T-helper 1 cell treated with Interleukin-12 subunit alpha and Interleukin-12 subunit beta and Interleukin-4 antibody, amounts not matched to agents 30 ng/mL and 1 ng/mL, for 36 hours (primary cell): ENCODE results near the gene KMO. TPM values are rescaled to one million over a fixed set of nuclear protein-coding genes. Genes with fewer than 3 reads are reported as not detected.

Experiments
- intact Hi-C: fragments of 100-400 bp; cut with micrococcal nuclease; formaldehyde crosslinking; loops from one replicate; pipeline ENCODE4 v1.15.1; 2024
- total RNA-seq: library from RNA; stranded (reverse); gene quantifications from 2 replicates; pipeline ENCODE4 v1.2.3, GENCODE V29; 2022

The KMO gene
- total RNA-seq, 1 donor from 2014 or later, result not detected

DNA sequence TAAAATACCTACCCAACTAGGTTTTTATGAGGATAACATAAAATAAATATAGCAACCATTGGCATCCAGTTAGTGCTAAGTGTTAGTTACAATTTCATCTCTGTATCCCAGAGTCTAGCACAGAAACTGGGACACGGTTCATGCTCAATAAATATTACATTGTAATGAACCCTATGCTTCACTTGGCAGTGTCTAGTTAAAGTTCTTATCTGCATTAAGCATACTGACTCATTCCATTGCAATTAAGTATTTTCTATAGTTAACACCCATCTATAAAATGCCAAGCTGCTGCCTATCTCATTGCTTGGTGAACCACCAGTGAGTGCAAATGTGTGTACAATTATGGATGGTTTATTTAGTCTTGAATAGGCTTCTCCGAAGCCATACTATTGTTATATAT is 92.8 kb downstream of the KMO start:
- intact Hi-C loops, result no loop called here

DNA sequence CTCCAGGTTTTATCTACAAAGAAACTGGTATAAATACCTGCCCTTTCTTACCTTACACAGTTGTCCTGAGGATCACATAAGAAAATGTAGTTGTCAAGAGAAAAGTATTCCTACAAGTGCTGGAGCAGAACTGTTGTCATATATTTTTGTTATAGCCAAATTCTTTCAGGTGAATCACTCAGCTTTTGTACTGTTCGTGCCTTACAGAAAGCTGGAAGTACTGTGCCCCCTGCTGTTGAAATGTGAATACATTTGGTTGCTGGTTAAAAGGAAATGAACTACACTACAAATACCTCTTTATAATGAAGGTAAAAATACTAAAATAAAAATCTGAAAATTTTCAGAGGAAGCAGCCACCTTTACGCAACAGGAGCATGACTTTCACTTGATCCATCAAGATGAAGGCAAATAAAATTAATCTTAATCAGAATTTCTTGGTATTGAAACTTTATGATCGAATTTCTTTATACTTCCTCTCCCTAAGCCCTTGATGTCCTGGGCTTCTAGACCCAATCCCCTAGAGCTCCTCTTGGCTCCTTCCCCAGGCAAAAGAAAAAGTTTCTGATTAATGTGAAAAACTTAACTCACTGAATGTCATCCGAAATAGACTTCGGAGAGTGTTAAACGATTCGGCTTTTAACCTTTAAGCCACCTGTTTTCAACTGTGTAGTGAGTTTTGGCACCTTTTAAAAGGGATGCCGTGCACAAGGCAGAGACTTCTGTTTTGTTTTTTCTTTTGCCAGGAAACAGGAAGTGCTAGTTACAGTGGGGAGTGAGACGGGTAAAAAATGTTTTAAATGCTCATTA is 95.5 kb downstream of the KMO start:
- intact Hi-C loops, result loop anchor here (1.0 kb wide), 5 partner anchors 13 to 108 kb away; partner anchors contain the start of genes CHML, FH and OPN3

DNA sequence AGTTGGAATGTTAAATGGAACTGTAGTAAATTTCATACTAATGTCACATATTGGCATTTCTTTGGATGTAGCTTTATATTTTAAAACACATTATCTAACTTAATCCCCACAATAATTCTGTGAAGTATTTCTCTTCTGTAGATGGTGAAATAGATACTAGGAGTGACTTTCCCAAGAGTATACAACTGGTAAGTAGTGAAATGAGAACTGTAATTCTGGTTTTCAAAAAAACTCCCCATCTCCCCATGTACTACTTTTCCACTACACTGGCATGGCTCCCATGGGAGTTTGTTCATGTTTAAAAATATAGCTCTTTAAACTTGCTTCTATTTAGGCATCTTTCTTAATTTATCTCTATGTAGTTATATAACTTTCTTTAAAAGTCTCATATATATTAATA is 97.8 kb downstream of the KMO start:
- intact Hi-C loops, result loop anchor here (10.0 kb wide), 1 partner anchor 1915 kb away; no protein-coding TSS in a partner anchor

DNA sequence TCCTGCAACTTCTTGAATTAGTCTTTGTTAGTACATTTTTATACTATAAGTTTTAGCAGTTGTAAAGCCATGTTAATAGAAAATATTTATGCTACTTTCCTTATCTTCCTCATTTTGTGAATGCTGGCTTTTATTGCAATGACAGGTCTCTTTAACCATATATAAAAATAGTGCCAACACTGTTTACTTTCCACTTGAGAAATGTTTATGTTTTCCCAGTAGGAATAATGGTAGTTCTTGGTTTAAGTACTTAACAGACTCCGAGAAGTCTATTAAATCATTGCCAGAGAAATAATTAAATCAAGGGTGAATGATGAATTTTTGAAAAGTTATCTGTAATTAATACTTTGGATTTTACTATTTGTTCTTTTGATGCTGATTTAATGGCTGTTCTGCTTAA is 98.3 kb downstream of the KMO start:
- intact Hi-C loops, result loop anchor here (10.0 kb wide), 1 partner anchor 1916 kb away; no protein-coding TSS in a partner anchor

DNA sequence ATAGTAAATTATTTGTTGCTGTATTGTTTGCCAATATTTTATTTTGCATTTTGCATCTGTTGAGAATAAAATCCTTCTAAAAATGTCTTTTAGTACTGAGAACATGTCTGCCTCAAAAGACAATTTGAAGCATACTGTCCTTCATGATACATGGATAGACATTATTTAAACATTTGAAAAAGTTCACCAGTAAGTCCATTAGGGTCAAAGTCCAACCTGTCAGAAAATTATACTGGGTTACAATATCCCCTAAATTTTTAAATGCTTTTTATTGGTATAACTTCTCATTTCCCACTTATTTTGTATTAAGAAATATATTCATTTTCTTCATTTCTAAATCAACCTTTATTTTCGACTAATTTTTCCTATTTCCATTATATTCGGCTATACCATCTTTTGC is 98.7 kb downstream of the KMO start:
- intact Hi-C loops, result loop anchor here (10.0 kb wide), 1 partner anchor 1916 kb away; no protein-coding TSS in a partner anchor

DNA sequence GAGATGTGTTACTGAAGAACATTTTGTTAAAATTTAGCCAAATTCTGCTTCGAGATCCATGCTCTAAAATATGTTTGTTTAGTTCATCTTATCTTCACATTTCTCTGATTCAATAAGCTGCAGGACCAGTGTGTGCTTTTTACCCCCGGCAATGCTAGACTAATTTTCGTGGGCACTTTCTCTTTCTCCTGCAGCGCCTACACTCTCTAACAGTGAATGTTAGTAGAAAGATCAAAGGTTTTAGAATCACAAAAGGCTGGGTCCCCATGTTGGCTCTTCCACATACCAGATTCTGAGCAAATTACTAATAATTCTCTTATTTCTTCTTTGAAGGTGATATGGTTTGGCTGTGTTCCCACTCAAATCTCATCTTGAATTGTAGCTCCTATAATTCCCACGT is 99.5 kb downstream of the KMO start:
- intact Hi-C loops, result loop anchor here (10.0 kb wide), 1 partner anchor 1917 kb away; no protein-coding TSS in a partner anchor

DNA sequence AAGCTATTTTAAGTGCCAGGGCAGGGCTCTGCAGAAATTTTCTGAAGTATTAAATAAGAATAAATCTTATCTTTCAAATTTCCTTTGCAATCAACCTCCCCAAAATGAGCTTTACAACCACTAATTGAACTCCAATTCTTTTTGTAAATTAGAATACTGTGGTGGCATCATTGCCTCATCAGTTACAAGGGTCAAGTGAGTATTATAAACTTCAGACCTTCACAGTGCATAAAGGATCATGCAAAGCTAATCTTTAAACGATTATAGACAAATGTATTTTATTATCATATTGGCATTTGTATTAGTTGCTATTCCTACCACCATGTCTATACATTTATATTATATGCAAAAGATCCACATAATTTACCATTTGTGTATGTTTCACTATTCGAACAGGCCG is 100.8 kb downstream of the KMO start:
- intact Hi-C loops, result loop anchor here (10.0 kb wide), 1 partner anchor 1918 kb away; no protein-coding TSS in a partner anchor

DNA sequence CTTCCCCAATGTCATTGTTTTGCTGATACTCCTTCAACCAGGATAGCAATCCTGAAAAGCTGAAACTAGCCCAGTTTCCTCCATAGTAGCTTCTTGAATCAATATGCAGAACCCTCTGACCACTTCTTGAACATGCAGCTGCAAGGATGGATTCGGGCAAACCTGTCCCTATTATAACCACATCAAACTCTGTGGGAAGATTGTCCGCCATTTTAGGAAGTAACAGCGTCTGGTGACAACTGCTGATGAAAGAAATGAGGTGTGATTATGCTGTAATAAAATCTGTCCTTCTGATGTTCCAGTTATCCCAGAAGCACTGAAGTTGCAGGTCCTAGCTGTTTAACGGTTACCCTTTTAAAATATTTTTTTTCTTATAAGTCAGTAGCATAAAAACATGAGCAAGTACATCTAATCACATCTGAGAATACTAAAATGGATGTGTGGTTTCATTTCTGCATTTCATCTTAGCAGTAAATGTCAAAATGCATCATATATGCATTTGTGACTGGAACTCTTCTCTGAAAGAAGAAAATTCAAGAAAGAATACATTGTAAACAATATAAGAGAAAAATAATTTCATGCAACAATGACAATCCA is 103.5 kb downstream of the KMO start:
- intact Hi-C loops, result loop anchor here (10.0 kb wide), 1 partner anchor 1921 kb away; no protein-coding TSS in a partner anchor

DNA sequence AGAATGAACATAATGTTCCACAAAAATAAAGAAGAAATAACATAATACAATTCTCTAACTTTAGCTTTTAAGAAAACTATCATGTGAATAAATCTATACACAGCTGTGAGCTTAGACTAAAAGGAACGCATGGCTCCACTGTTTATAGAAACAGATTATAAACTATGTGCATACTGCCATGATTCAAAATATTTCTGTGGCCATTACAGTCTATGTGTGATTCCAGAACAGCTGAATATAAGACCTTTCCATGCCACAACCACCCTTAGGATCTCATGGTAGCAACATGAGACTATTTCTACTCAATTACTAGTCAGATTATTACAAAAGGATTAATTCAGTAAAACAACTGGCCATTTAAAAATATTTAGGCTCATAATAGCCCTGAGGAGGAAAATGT is 104.1 kb downstream of the KMO start:
- intact Hi-C loops, result loop anchor here (10.0 kb wide), 1 partner anchor 1921 kb away; no protein-coding TSS in a partner anchor

DNA sequence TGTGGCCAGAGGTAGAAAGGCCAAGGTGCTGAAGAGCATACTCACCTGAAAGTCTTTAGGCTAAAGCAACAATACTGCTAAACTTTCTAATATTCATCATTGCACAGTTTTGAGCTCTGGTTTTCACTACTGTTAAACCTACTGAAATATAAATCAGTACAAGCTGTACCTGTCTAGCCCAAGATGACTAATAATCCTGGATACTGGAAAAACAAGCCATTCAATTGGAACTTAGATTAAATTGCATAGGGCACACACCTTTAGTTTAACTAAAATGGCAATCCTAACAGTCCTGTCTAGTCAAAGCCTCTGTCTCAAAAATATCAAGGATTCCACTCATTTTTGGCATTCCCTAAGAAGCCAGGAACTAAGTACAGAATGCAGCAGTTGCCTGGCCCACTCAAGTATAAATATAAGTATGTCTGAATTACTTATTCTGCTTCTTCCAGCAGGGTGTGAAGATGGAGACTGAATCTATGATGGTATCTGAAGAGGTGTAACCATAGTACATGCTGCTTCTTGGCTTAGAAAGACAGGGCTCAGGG is 104.9 kb downstream of the KMO start:
- intact Hi-C loops, result loop anchor here (10.0 kb wide), 1 partner anchor 1922 kb away; no protein-coding TSS in a partner anchor

DNA sequence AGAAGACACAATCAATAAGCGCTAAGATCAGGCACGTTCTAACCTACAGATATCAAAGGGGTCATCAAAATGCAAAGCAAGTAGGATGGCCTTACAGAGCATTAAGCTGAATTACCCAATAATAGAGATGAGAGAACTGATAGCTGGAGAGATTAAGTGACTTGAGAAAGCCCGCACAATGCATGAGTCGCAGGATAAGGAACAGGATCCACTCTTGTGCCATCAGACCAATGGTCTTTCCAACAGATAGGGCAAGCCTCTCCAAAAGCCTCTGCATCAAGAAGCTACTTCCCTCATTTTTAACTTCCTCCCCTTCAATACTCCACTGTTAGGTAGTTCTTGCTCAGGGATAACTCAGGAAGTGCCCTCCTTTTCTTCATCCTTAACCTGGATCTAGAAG is 105.4 kb downstream of the KMO start:
- intact Hi-C loops, result loop anchor here (10.0 kb wide), 1 partner anchor 1923 kb away; no protein-coding TSS in a partner anchor

DNA sequence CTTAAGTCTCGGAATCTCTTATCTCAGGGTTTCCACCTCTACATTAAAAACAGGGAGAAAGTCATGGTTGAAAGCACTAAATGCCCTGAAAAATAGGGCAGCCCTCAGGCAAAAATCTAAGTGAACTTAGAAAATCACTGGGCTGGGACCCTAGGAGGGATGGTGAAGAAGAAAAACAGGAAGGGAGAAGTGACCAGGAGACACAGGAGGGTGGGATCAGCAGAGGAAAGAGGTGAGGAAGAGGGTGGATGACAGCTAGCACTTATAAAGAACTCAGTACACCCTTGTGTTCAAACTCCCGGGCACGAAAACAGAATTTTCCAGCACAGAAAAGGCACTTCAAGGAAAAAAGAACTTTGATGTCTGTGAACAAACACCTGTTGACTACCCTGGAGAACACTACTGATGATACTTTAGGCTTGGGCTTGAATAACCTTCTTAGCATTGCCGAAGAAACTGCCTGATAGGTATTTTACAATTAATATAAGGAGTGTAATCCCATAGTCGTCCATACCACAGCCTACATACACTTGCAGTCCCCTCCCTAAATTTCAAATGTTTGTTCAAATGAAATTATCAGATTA is 106.0 kb downstream of the KMO start:
- intact Hi-C loops, result loop anchor here (10.0 kb wide), 1 partner anchor 1923 kb away; no protein-coding TSS in a partner anchor

DNA sequence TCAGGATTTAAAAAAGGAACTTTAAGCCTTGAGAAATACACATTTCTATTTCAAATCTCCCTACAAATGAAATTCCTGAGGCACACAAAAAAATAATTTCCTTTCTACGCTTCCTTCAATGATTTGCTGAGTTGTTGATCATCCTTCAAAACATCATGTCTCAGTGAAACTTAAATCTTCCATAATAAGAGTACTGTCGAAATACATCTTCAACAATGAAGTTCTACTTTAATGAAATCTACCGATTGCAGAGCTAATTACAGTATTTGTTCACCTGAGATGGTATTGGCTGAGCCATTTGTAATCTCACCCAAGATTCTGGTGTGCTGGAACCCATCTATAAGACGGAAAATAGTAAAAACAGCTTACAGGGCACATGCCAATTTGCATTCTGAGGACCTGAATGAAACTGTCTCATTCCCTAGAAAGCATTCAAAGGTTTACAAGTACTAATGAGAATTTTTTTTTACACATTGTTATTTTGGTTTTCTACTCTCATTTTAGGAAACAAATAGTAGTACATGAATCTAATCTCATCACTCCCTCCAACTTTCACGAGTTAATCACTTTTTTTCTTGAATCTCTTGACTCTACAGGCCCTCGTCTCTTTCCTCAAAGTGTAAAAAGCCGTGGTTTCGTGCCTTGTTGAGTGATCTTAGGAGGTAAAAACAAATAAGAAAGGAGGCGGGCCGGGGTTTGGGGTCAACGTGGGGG is 106.9 kb downstream of the KMO start:
- intact Hi-C loops, result loop anchor here (10.0 kb wide), 1 partner anchor 1924 kb away; no protein-coding TSS in a partner anchor

DNA sequence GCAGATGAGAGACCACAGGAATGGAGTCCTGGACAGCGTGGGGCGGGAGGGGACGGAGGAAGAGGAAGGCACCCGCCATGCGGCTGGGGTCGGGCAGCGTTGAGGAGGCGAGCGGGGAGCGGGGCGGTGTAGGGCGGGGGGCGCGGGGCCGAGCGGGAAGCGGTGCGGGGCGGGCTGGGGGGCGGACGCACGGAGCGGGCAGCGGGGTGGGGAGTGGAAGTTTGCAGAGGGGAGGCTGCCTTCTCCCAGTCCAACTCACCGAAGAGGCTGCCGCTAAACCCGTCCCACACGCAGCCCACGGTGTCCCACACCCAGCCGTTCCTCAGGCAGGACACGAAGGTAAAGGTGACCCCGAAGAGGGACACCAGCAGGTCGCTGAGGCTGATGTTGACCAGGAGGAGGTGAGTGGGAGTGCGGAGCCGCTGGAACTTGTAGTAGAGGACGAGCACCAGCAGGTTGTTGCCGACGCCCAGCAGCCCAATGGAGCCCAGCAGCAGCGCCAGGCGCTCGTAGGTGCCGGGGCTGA is 107.5 kb downstream of the KMO start:
- intact Hi-C loops, result loop anchor here (1.0 to 10.0 kb wide), 9 partner anchors 12 to 1925 kb away; partner anchors contain the start of genes CEP170 and FH

DNA sequence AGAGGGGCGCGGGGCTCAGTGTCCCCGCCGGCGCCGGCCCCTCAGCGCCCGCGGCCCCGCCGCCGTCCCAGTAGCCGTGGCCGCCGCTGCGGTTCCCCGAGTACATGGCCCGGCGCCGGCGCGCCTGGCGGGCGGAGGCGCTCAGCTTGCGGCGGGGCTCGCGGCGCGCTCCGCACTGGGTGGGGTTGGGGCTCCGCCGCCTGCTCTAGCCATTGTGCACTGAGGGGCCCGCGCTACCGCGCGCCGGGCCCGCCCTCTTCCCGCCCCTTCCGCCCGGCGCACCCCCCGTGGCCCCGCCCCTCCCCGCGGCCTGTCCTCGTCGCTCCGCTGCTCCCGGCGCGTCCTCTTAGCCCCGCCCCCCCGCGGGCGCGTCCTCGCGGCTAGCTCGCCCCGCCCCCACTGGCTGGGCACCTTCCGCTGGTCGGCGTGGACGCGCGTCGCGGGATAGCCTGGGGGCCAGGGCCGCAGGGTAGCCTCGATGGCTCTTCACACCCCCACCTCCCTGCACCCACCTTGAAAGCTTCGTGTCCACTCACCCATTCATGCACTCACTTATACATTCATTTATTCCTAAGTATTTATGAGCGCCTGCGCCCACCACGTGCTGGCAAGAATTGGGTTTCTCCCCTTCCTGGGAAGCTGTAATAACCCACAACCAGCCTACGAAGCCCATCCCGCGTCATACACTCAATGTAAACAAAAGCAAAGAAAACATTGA is 108.1 kb downstream of the KMO start, which contains the start of the genes CHML and OPN3:
CHML (minus strand) TSS at position 221 of the 718 bp plus-strand sequence. CDS start 4,603 bp downstream, outside the sequence.
OPN3 (minus strand) TSS at position 221 of the 718 bp plus-strand sequence; CDS start at position 106, 115 bp downstream.
- intact Hi-C loops, result loop anchor here (1.0 kb wide), 8 partner anchors 13 to 1776 kb away; partner anchors contain the start of genes CEP170 and FH

DNA sequence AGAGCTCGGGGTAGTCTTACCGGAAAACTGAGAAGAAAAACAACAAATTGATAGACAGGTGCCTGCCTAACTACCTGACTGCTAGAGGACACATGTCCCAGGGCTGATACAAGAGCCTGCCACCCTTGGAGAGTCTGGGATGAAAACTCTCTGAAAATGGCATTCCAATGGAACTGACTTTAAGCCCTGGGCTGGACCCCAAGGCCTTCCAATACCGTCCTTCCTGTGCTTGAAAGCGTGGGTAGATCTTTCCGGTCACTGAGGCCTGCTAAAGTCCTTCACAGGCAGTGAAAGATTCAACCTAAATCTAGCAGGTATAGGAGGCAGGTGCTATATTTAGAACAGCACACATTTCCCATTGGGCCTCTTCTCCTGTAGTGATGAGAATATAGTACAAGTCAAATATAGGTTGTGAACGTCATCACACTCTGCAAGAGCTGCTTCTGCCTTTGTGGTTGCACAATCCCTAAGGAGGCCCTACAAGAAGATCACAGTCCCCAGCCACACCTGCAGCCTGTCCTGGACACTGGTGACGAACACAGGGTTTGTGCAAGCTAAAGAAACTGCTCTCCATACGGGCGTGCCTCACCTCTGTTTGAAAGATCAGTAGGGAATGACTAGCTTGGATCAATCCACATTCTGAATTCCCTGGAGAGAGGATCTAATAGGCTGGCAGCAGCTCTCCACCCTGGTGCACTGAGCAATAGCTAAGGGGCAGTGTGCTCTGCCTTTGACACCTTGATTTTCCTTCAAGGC is 108.9 kb downstream of the KMO start:
- intact Hi-C loops, result loop anchor here (1.0 kb wide), 8 partner anchors 14 to 1775 kb away; partner anchors contain the start of genes CEP170 and FH

DNA sequence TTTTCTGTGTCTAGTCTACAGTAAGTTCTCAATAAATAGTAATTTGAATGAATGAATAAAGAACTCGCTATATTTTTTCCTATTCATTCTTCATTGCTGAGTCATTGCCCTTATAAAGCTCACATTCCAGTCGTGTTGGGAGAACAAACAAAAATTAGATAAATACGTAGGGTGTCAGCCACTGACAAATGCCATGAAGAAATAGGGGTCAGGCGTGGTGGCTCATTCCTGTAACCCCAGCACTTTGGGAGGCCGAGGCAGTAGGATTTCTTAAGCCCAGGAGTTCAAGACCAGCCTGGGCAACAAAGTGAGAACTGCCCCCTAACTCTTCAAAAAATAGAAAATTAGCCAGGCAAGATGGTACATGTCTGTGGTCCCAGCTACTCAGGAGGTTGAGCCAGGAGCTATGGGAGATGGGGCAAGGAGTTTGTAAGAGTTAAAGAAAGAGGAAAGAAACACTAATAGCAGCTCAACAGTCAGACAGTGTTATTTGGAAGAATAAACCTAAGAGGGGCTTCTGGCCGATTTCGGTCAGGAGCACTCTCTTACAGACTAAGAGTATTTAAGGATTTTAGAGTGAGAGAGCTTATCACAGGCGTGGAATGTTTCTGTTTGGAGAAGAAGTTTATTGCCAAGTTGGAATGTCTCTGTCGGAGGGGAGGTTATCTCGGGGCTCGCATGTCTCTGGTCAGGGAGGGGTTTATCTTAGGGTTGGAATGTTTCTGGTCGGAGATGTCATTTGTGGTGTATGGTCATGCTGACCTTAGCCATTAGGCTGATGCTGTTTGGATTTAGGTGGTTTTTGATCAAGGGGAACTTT is 109.8 kb downstream of the KMO start:
- intact Hi-C loops, result no loop called here

DNA sequence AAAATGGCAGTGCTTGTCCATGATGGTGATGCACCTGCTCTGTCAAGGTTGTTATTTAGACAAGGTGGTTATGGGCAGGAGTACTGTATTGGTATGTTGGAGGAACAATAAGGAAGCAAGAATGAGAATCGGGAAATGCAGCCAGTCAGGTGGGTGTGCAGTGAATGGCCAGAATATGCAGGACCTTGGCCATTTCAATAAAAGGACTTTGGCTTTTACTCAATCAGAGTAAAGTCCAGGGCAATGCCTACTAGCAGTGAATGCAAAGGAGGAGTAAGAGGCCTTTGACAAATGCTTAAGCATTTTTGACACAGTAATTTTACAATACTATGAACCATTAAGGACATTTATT is 110.4 kb downstream of the KMO start:
- intact Hi-C loops, result no loop called here
